Measurements from ENCODE around the gene DZANK1.

DNA sequence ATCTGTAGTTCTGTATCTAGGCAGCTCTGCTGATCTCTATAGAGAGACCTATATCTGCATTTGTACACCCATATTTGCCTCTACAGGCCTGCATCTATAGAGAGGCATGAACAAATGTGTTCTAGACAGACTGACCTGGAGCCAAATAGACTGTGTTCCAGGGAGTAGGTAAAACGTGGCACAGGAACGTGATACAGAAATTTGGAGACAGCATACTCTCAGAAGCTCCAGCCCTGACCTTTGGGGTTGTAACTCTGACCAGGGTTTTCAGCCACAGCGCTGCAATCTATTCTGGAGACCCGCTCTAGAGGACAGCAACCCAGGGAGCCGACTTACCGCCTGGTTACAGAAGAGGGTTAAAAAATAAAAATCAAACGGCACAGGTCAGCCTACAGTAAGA, 29.2 kb upstream of the DZANK1 start:
- TF ChIP-seq BACH2 (CRISPR knock-in tag; IDR thresholded peaks at IDR 0.05; ENCODE audit: borderline replicate concordance) (no peak), RARB (CRISPR knock-in tag; IDR thresholded peaks at IDR 0.05) (no peak), ZNF70 (CRISPR knock-in tag; IDR thresholded peaks at IDR 0.05) (no peak), SNAI2 (CRISPR knock-in tag; IDR thresholded peaks at IDR 0.05) (no peak), ZC3H10 (CRISPR knock-in tag; IDR thresholded peaks at IDR 0.05) (no peak)
- TF ChIP-seq, protein P1, sequence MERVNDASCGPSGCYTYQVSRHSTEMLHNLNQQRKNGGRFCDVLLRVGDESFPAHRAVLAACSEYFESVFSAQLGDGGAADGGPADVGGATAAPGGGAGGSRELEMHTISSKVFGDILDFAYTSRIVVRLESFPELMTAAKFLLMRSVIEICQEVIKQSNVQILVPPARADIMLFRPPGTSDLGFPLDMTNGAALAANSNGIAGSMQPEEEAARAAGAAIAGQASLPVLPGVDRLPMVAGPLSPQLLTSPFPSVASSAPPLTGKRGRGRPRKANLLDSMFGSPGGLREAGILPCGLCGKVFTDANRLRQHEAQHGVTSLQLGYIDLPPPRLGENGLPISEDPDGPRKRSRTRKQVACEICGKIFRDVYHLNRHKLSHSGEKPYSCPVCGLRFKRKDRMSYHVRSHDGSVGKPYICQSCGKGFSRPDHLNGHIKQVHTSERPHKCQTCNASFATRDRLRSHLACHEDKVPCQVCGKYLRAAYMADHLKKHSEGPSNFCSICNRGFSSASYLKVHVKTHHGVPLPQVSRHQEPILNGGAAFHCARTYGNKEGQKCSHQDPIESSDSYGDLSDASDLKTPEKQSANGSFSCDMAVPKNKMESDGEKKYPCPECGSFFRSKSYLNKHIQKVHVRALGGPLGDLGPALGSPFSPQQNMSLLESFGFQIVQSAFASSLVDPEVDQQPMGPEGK (CRISPR knock-in tag; IDR thresholded peaks at IDR 0.05; ENCODE audit: borderline replicate concordance) = no peak
